HEK293T (cell line): ENCODE data around the gene PLPPR2.

ENCODE experiments used
- CTCF ChIA-PET: fragments of 350-600 bp; formaldehyde crosslinking; extraction: SDS; loops from one replicate; lab custom pipeline; 2021; ENCODE audit warnings: antibody characterized with exemption, inconsistent platforms; lab: Yijun Ruan, JAX
- POLR2A ChIA-PET: fragments of 350-600 bp; formaldehyde crosslinking; extraction: SDS; loops from one replicate; lab custom pipeline; 2020; ENCODE audit warnings: antibody characterized with exemption, inconsistent platforms; lab: Yijun Ruan, JAX
- DNase-seq: peaks from one replicate; pipeline ENCODE4 v3.0.0; 2012; ENCODE audit warnings: mixed read lengths; ENCODE audit errors: extremely low spot score
- ARNT ChIP-seq: fragments of 450-650 bp; IDR thresholded peaks from 2 replicates; pipeline ENCODE4 v1.6.1; 2017; ENCODE audit warnings: mild to moderate bottlenecking
- BHLHE40 ChIP-seq: fragments of 450-650 bp; IDR thresholded peaks from 2 replicates; pipeline ENCODE4 v1.6.1; 2016; ENCODE audit warnings: mild to moderate bottlenecking, moderate library complexity, borderline replicate concordance
- CTBP1 ChIP-seq: fragments of 450-650 bp; IDR thresholded peaks from 2 replicates; pipeline ENCODE4 v1.6.1; 2016; ENCODE audit warnings: borderline replicate concordance
- ELF4 ChIP-seq: fragments of 450-650 bp; IDR thresholded peaks from 2 replicates; pipeline ENCODE4 v1.6.1; 2017; ENCODE audit warnings: antibody characterized with exemption
- FOXA1 ChIP-seq: fragments of 450-650 bp; IDR thresholded peaks from 2 replicates; pipeline ENCODE4 v1.6.1; 2016; ENCODE audit warnings: mild to moderate bottlenecking
- FOXK2 ChIP-seq: fragments of 450-650 bp; IDR thresholded peaks from 2 replicates; pipeline ENCODE4 v1.6.1; 2016; ENCODE audit warnings: mild to moderate bottlenecking
- FOXM1 ChIP-seq: fragments of 450-650 bp; IDR thresholded peaks from 2 replicates; pipeline ENCODE4 v1.6.1; 2017; ENCODE audit warnings: mild to moderate bottlenecking, borderline replicate concordance
- HDGF ChIP-seq: fragments of 450-650 bp; IDR thresholded peaks from 2 replicates; pipeline ENCODE4 v1.6.1; 2017; ENCODE audit warnings: antibody characterized with exemption, borderline replicate concordance
- L3MBTL2 ChIP-seq: fragments of 450-650 bp; conservative IDR thresholded peaks from 2 replicates; pipeline ENCODE4 v1.6.1; 2016; ENCODE audit warnings: mild to moderate bottlenecking
- LEF1 ChIP-seq: fragments of 450-650 bp; IDR thresholded peaks from 2 replicates; pipeline ENCODE4 v1.6.1; 2017; ENCODE audit warnings: mild to moderate bottlenecking, borderline replicate concordance
- NFRKB ChIP-seq: fragments of 450-650 bp; IDR thresholded peaks from 2 replicates; pipeline ENCODE4 v1.6.1; 2016; ENCODE audit warnings: mild to moderate bottlenecking, moderate library complexity
- SP1 ChIP-seq: fragments of 450-650 bp; IDR thresholded peaks from 2 replicates; pipeline ENCODE4 v1.6.1; 2017
- SUZ12 ChIP-seq: fragments of 450-650 bp; IDR thresholded peaks from 2 replicates; pipeline ENCODE4 v1.6.1; 2016; ENCODE audit warnings: mild to moderate bottlenecking
- TARDBP ChIP-seq: fragments of 450-650 bp; IDR thresholded peaks from 2 replicates; pipeline ENCODE4 v1.6.1; 2016
- ZNF384 ChIP-seq: fragments of 450-650 bp; IDR thresholded peaks from 2 replicates; pipeline ENCODE4 v1.6.1; 2016
- TF ChIP-seq, protein P1 (sequence below): fragments of 450-650 bp; IDR thresholded peaks from 2 replicates; pipeline ENCODE4 v1.6.1; 2016

The PLPPR2 gene

DNA sequence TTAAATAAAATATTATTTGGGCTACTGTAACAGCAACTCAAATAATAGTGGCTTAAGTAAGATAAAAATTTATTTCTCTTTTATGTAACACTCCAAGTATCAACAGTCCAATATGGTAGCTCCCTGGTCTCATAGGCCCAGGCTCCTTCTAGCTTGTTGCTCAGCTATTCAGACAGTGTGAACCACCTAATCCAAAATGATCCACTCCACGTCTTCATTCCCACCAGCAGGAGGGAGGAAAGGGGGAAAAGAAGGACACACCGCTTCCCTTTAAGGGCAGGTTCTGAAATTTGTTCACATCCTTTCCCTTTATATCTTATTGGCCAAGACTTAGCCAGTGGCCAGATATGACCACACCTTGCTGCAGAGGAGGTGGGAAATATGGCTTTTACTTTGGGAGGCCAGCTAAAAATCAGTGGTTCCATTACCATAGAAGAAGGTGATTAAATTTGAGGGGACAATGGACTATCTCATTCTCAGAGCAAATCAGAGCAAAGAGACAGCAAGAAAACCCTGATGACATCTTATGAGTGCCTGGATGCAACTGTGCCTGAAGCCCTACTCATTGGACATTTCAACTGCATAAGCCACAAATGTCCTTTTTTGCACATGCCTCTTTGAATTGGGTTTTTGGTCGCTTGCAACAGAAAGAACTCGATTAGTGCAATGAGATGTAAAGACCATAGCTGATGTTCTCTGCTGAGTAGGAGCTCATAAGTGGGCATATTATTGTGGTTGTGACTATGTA lies 35.9 kb downstream of the PLPPR2 start:
- ChIA-PET POLR2A (interaction anchor here (0.6 to 1.6 kb wide), 4 partner anchors 9 to 16 kb away, joined by 3 to 4 read pairs (median 4); partner anchors contain the start of gene SWSAP1), CTCF (interaction anchor here (1.1 kb wide), 1 partner anchor 8 kb away, joined by 3 read pairs; no protein-coding TSS in a partner anchor)
- no peak for TF ChIP-seq LEF1
- TF ChIP-seq SUZ12 = no peak
- TF ChIP-seq FOXM1 = no peak
- TF ChIP-seq ELF4 = no peak
- TF ChIP-seq ZNF384 = no peak
- no peak for TF ChIP-seq FOXK2
- no peak for TF ChIP-seq L3MBTL2
- TF ChIP-seq, protein P1, sequence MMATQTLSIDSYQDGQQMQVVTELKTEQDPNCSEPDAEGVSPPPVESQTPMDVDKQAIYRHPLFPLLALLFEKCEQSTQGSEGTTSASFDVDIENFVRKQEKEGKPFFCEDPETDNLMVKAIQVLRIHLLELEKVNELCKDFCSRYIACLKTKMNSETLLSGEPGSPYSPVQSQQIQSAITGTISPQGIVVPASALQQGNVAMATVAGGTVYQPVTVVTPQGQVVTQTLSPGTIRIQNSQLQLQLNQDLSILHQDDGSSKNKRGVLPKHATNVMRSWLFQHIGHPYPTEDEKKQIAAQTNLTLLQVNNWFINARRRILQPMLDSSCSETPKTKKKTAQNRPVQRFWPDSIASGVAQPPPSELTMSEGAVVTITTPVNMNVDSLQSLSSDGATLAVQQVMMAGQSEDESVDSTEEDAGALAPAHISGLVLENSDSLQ = no peak
- no peak for TF ChIP-seq HDGF
- no peak for DNase-seq

DNA sequence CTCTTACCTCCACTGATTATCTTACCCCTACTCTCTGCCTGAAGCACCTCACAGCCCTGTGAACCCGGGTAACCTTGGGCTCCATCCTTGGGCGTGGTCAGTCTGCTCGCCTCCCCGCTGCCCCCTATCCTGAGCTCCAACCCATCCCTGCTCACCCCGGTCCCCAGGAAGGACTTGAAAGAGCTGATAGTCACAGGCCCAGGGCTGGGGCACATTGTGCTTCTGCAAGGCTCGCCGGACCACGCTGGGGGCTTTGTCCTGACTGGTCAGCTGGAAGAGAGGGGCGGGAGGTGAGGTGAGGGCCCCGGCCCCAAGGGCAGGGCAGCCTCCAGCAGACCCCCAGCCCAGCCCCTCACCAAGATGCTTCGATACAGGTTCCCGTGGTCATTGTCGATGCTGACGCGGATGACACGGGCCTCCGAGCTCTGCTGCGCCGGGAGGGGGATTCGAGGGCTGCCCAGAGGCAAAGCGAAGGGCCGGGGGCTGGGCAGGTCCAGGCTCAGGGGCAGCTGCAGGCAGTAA lies 41.9 kb downstream of the PLPPR2 start:
- CTCF ChIA-PET = interaction anchor here (0.7 kb wide), 1 partner anchor 14 kb away, joined by 4 read pairs; no protein-coding TSS in a partner anchor

DNA sequence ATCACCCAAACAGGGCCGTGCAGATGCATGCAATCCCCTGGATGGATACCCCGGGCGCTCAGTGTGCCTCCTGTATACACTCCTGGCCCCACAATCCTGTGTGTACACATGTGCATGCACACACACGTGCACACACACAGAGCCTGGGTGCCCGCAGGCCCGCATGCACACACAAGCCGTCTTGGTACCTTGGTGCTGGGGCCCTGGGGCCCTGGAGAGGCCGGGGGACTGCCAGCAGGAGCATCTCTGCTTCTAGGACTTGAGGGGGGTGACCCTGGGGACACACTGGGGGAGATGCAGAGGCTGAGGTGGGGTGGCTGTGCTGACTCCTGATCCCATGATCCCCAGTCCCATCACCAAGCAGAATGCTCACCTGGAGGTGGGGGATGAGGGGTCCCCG lies 44.4 kb downstream of the PLPPR2 start:
- no peak for DNase-seq
- CTCF ChIA-PET = no interaction called here
- no peak for TF ChIP-seq FOXM1
- POLR2A ChIA-PET = interaction anchor here (0.8 kb wide), 1 partner anchor 9 kb away, joined by 3 read pairs; no protein-coding TSS in a partner anchor

More for the DNA sequence above, 41.9 kb downstream of the PLPPR2 start:
- DNase-seq = no peak
- TF ChIP-seq NFRKB = no peak
- no peak for TF ChIP-seq FOXK2
- no peak for TF ChIP-seq SUZ12
- TF ChIP-seq LEF1 = no peak
- no peak for TF ChIP-seq L3MBTL2
- POLR2A ChIA-PET = interaction anchor here (0.6 kb wide), 1 partner anchor 14 kb away, joined by 3 read pairs; no protein-coding TSS in a partner anchor

DNA sequence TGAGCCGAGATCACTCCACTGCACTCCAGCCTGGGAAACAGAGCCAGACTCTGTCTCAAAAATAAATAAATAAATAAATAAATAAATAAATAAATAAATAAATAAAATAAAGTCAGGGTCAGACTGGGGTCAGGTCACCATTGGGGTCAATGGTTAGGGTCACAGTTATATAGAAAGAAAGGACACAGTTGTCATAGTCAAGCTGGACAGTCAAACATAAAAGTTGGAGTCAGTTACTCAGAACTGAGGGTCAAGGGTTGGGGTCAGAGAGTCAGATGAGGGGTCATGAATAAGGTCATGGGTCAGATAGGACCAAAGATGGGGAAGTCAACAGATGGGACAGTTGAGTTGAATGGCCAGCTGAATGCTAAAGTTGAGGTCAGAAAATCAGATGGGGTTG lies 45.6 kb downstream of the PLPPR2 start:
- CTCF ChIA-PET = no interaction called here
- DNase-seq = no peak
- TF ChIP-seq NFRKB (no peak), FOXK2 (no peak), ELF4 (no peak), SUZ12 (no peak), FOXA1 (no peak), FOXM1 (no peak), BHLHE40 (no peak), SP1 (no peak), L3MBTL2 (no peak), HDGF (no peak), ARNT (no peak), CTBP1 (no peak), ZNF384 (no peak)
- POLR2A ChIA-PET = no interaction called here

DNA sequence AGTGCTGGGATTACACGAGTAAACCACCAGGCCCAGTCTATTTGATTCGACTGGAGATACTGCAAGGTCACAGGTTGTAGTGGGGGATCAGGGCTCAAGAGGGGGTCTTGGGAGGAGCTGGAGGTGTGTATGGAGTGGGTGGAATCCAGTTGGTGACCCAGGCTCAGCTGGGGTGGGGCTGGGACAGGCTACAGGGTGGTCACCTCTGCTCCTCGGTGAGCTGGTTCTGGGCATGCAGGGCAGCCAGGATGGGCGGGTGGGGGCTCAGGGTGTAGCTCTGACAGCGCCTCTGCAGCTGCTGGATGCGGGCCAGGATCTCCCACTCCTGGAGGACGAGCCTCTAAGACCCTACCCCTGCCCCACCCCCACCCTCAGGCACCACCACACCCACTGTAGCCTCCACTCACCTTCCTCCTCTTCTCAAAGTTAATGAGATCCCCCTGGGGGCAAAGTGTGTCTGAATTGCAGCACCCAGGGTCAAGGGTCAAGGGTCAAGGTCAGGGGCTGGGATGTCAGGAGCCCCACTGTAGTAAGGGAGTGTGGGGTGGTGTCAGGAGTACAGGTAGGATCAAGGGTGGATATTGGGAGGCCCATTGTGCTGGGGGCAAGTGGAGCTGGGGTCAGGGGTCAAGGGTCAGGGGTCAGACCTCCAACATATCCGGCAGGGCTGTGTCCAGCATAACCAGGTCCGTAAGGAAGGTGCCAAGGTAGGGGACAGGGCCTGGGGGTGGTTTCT lies 46.7 kb downstream of the PLPPR2 start:
- no peak for DNase-seq
- POLR2A ChIA-PET = no interaction called here
- TF ChIP-seq BHLHE40 (no peak), SP1 (no peak), FOXA1 (no peak), NFRKB (no peak), HDGF (no peak), L3MBTL2 (no peak), FOXM1 (no peak), ELF4 (no peak), FOXK2 (no peak), CTBP1 (no peak), TARDBP (no peak), ARNT (no peak), SUZ12 (no peak), LEF1 (no peak)
- TF ChIP-seq, protein P1 = no peak
- CTCF ChIA-PET = no interaction called here

DNA sequence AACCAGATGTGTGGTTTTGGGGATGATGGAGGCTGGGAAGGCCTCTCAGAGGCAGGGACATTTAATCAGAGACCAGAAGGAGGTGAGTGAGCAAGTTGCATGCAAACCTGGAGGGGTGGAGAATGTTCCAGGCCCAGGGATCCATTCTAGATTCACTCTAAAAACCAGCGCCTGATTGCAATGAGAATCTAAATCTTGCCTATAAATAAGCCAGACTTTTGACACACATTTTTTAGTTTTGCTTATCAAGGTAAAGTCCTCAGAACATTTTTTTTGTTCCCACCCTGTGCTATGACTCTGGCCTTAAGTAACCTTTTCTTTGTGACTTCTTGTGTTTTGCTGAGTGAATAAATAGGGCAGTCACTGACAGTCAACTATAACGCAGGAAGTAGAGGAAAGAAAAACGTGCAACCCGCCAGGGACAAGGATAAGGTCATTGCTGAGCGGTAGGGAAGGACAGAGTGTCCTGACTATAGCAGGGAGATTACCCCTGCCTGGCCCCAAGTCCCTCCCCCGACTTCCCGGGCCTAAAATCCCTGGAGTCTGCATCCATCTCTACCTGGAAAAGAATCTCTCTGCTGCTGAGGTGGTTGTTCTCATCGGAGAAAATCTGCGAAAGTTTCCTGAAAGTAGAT lies 49.5 kb downstream of the PLPPR2 start:
- CTCF ChIA-PET = no interaction called here
- DNase-seq = no peak
- POLR2A ChIA-PET = no interaction called here
- no peak for TF ChIP-seq ELF4
- TF ChIP-seq BHLHE40 = no peak
- TF ChIP-seq, protein P1 = no peak
- TF ChIP-seq FOXA1 = no peak
- no peak for TF ChIP-seq ARNT
- no peak for TF ChIP-seq SP1
- no peak for TF ChIP-seq SUZ12
- no peak for TF ChIP-seq L3MBTL2
- TF ChIP-seq NFRKB = no peak
- no peak for TF ChIP-seq CTBP1
- no peak for TF ChIP-seq TARDBP
- no peak for TF ChIP-seq HDGF
- no peak for TF ChIP-seq FOXM1
- no peak for TF ChIP-seq ZNF384
- TF ChIP-seq FOXK2 = no peak
- no peak for TF ChIP-seq LEF1
